ENCODE data around the gene PRKCD. TPM values are rescaled to one million over a fixed set of nuclear protein-coding genes. Genes with fewer than 3 reads are reported as not detected.

Gene PRKCD
- total RNA-seq, 2 experiments from 2014 or later, result 18.7 to 21.5 TPM

DNA sequence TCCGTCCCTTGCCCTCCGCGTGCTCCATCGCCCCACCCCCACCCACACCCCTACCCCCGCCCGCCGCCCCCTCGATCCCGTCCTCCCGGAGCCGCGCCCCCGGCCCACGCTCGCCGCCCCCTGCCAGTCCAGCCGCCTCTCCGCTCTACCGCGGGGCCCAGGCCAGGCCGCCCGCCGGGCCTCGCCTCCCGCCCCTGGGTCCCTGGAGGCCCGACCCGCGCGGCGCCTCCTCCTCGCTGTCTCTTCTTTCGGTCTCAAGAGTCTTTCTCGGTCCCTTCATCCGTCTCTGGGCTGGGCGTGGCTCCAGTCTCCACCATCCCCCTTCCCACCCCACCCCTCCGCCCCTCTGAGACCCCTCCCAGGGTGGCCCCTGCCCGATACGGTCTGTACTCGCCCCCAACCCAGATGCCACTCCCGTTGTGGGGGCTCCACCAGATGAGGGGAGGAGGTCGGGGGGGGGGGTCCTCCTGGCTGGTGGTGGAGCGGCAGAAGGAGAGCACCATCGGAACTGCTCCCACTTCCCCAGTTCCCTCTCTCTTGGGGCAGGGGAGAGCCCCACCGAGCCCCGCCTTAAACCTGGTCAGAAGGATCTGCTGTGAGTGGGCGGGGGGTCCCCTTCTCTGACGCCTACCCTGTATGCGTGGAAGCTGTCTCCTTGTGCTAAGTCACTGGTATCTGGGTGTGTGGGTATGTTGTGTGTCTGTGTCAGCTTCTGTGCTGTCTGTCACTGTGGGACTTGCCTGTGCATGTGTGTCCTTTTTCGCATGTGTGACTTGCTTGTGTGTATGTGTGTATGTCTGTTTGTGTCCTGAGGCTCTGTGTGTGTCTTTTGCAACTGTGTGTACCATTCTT, 1.0 kb downstream of the PRKCD start:
- DNase-seq, result peak; percentile 74
- Mint-ChIP-seq H3K4me1 (ENCODE audit: low read depth) (peaks cover 20% of the 10 kb centered on the region), H3K27ac (peak overlapping the region; percentile 78), H3K9me3 (no peaks in the 10 kb centered on the region), H3K36me3 (ENCODE audit: low read depth) (no peaks in the 10 kb centered on the region), H3K4me3 (peak overlapping the region; percentile 79), H3K27me3 (peaks cover 7% of the 10 kb centered on the region)
- intact Hi-C loops (cut with micrococcal nuclease), result no loop called here
- peak; percentile 37 for ATAC-seq
- ChIA-PET CTCF (interaction anchor here (2.2 to 2.3 kb wide), 2 partner anchors 28 to 34 kb away, joined by 9 read pairs; no protein-coding TSS in a partner anchor), POLR2A (no interaction called here)
- TF ChIP-seq, protein P1, sequence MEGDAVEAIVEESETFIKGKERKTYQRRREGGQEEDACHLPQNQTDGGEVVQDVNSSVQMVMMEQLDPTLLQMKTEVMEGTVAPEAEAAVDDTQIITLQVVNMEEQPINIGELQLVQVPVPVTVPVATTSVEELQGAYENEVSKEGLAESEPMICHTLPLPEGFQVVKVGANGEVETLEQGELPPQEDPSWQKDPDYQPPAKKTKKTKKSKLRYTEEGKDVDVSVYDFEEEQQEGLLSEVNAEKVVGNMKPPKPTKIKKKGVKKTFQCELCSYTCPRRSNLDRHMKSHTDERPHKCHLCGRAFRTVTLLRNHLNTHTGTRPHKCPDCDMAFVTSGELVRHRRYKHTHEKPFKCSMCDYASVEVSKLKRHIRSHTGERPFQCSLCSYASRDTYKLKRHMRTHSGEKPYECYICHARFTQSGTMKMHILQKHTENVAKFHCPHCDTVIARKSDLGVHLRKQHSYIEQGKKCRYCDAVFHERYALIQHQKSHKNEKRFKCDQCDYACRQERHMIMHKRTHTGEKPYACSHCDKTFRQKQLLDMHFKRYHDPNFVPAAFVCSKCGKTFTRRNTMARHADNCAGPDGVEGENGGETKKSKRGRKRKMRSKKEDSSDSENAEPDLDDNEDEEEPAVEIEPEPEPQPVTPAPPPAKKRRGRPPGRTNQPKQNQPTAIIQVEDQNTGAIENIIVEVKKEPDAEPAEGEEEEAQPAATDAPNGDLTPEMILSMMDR (IDR thresholded peaks at IDR 0.05), result no peak

DNA sequence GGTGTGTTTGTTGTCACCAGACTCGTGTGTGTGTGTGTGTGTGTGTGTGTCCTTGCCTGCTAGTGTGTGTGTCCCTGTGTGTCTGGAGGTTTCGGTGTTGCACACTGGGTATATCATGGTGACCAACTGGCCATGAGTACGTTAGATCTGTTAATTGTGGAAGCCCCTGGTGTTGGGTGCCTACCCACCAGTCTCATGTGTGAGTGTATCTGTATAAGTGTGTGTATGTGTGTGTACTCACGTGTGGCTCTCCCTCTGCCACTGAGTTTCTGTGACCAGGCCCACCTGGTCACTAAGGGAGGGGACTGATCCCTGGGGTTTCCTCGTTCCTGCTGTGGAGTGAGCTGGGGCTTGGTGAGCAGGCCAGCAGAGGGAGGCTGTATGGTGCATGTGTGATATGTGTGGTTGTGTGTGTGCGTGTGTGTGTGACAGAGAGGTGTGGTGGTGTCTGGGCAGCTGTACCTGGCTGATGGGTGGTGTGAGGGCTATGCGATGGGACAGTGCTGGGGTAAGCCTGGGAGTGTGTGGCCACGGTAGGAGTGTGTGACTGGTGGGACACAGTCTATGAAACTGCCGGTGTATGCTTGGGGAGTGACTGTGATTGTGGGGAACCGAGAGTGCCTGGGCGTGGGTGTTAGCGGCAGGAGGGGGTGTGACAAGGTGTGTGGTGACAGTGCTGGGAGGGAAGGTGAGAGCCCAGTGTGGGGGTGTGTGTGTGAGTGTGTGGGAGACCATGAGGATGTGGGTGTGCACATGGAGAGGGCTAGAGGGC, 1.8 kb downstream of the PRKCD start:
- Mint-ChIP-seq H3K36me3 (ENCODE audit: low read depth) (no peaks in the 10 kb centered on the region), H3K4me3 (peak overlapping the region; percentile 79), H3K9me3 (no peaks in the 10 kb centered on the region), H3K4me1 (ENCODE audit: low read depth) (peaks cover 22% of the 10 kb centered on the region), H3K27ac (peak overlapping the region; percentile 77), H3K27me3 (peaks cover 3% of the 10 kb centered on the region)
- intact Hi-C loops (cut with micrococcal nuclease), result no loop called here
- DNase-seq (peak; percentile 57), ATAC-seq (peak; percentile 7)
- CTCF ChIA-PET, result interaction anchor here (1.3 to 2.3 kb wide), 3 partner anchors 28 to 52 kb away, joined by 3 to 9 read pairs (median 9); no protein-coding TSS in a partner anchor
- POLR2A ChIA-PET, result interaction anchor here (1.2 kb wide), 1 partner anchor 31 kb away, joined by 4 read pairs; no protein-coding TSS in a partner anchor
- TF ChIP-seq, protein P1 (IDR thresholded peaks at IDR 0.05), result no peak

DNA sequence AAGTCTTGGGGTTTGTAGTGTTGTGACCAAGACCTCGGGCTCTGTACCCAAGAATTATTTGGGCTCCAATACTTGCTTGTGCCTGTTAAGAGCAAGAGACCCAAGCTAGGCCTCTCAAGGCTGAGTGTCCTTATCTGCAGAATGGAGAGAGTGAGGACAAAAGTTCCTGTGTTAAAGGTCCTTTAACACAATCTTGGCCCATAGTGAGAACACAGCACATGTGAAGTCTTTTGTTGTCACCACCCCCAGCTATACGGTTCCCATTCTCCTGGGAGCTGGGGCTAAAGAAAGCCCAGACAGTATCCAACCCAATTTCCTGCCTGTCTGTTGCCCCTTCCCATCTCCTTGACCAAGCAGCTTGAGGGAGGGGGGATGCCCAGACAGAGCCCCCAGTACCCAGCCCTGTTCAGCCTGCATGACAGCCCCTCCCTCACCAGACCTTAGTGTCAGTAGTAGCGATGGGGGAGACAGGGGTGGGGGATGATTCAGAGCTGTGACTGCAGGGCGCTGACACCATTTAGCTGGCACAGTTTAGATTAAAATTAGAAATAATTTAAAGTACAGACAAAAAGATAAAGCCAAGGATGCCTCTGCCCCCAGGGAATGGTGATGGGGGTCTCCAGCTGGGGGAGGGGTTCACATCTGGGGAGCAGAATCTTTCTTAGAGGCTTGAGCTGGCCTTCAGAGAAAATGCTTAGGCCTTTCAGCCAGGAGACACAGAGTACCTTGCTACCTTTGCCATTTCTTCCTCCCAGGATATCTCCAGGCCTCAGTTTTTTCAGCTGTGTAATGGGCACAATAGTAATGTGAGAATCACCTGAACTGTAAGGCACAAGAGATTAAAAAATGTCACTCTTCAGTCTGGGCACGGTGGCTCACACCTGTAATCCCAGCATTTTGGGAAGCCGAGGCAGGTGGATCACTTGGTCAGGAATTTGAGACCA, 2.7 kb downstream of the PRKCD start:
- H3K9me3 Mint-ChIP-seq, result no peaks in the 10 kb centered on the region
- no peak overlapping the region for H3K27ac Mint-ChIP-seq
- ChIA-PET CTCF (interaction anchor here (1.3 to 2.3 kb wide), 5 partner anchors 29 to 53 kb away, joined by 3 to 9 read pairs (median 6); no protein-coding TSS in a partner anchor), POLR2A (interaction anchor here (0.7 to 1.2 kb wide), 4 partner anchors 22 to 55 kb away, joined by 3 to 4 read pairs (median 3); no protein-coding TSS in a partner anchor)
- ATAC-seq (no peak), DNase-seq (peak; percentile 17)
- no peaks in the 10 kb centered on the region for H3K36me3 Mint-ChIP-seq (ENCODE audit: low read depth)
- H3K4me3 Mint-ChIP-seq, result no peak overlapping the region
- peaks cover 27% of the 10 kb centered on the region for H3K4me1 Mint-ChIP-seq (ENCODE audit: low read depth)
- intact Hi-C loops (cut with micrococcal nuclease), result no loop called here
- TF ChIP-seq, protein P1 (IDR thresholded peaks at IDR 0.05), result no peak
- H3K27me3 Mint-ChIP-seq, result peaks cover 2% of the 10 kb centered on the region

DNA sequence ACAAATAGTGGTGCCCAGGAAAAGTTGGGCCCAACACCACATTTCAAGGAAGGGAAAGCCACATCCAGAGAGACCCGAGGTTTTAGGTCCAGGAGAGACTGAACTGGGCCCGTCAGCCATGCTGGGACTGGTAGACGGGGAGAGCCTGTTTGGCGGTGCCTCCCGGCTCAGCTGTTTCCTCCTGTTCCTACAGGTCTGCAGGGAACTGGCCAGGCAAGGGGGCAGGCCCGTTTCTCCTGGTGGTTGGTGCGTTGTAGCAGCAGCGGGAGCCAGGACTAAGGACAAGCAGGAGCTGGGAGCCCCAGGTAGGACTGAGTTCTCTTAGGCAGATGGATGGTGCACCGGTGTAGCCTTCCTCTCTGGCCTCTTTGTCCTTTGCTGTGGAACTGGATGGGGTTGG, 3.9 kb downstream of the PRKCD start:
- ChIA-PET CTCF (interaction anchor here (0.8 to 1.4 kb wide), 5 partner anchors 19 to 50 kb away, joined by 3 to 6 read pairs (median 4); no protein-coding TSS in a partner anchor), POLR2A (interaction anchor here (0.7 kb wide), 1 partner anchor 24 kb away, joined by 3 read pairs; no protein-coding TSS in a partner anchor)
- Mint-ChIP-seq H3K9me3 (no peaks in the 10 kb centered on the region), H3K27me3 (no peaks in the 10 kb centered on the region), H3K27ac (no peak overlapping the region), H3K4me3 (no peak overlapping the region), H3K4me1 (ENCODE audit: low read depth) (peaks cover 38% of the 10 kb centered on the region), H3K36me3 (ENCODE audit: low read depth) (no peaks in the 10 kb centered on the region)
- intact Hi-C loops (cut with micrococcal nuclease), result no loop called here
- ATAC-seq (no peak), DNase-seq (no peak)
- TF ChIP-seq, protein P1 (IDR thresholded peaks at IDR 0.05), result no peak
